B cell (primary cell): ENCODE results near the gene AWAT1.

Experiments
- EZH2 ChIP-seq: IDR thresholded peaks from 2 replicates; pipeline ENCODE4 v1.6.1; 2012; ENCODE audit warnings: borderline replicate concordance, low read depth, mild to moderate bottlenecking, moderate library complexity, low read length; ENCODE audit not compliant: insufficient read depth, poor library complexity, severe bottlenecking
- TF ChIP-seq, protein P1 (sequence below): fragments of 200-600 bp; IDR thresholded peaks from one replicate; pipeline ENCODE4 v1.8.0; 2022; ENCODE audit warnings: antibody characterized with exemption, mild to moderate bottlenecking

DNA sequence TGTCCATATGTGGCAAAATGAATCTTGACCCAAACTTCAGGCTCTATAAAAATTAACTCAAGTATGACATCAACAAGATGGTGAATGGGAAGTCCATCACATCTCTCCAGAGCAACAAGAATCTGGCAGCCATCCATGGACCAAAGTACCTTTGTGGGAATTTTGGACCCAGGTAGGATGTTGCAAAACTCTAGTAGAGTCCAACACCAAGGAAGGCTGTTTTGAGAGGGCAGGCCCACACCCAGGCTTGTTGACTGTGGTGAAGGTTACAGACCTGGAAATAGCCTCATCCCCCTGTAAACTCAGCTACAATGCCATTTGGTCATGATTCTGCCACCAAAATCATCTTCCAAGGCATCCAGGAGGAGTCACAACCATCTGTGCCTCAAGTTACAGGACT, 44.2 kb upstream of the AWAT1 start:
- TF ChIP-seq, protein P1, sequence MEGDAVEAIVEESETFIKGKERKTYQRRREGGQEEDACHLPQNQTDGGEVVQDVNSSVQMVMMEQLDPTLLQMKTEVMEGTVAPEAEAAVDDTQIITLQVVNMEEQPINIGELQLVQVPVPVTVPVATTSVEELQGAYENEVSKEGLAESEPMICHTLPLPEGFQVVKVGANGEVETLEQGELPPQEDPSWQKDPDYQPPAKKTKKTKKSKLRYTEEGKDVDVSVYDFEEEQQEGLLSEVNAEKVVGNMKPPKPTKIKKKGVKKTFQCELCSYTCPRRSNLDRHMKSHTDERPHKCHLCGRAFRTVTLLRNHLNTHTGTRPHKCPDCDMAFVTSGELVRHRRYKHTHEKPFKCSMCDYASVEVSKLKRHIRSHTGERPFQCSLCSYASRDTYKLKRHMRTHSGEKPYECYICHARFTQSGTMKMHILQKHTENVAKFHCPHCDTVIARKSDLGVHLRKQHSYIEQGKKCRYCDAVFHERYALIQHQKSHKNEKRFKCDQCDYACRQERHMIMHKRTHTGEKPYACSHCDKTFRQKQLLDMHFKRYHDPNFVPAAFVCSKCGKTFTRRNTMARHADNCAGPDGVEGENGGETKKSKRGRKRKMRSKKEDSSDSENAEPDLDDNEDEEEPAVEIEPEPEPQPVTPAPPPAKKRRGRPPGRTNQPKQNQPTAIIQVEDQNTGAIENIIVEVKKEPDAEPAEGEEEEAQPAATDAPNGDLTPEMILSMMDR = no peak
- TF ChIP-seq EZH2 = no peak
